BLaER1 (cell line): ENCODE measurements around the gene ZNF25.
"Not testable (repeated sequence)": the region's sequence is repeated elsewhere in the genome, so short reads cannot be mapped to it uniquely, and the experiment has no call there.

Source experiments
- H3K27ac ChIP-seq: shearing (Covaris generic); formaldehyde crosslinking; 2 replicates; pipeline ENCODE4 v1.8.1; 2022
- H3K27me3 ChIP-seq: shearing (Covaris generic); formaldehyde crosslinking; 2 replicates; pipeline ENCODE4 v1.8.1; 2022
- H3K36me3 ChIP-seq: shearing (Covaris generic); formaldehyde crosslinking; 2 replicates; pipeline ENCODE4 v1.8.1; 2022
- H3K4me1 ChIP-seq: shearing (Covaris generic); formaldehyde crosslinking; 2 replicates; pipeline ENCODE4 v1.8.1; 2022
- H3K4me2 ChIP-seq: shearing (Covaris generic); formaldehyde crosslinking; 2 replicates; pipeline ENCODE4 v1.8.1; 2022
- H3K4me3 ChIP-seq: shearing (Covaris generic); formaldehyde crosslinking; 2 replicates; pipeline ENCODE4 v1.8.1; 2022
- H3K9ac ChIP-seq: shearing (Covaris generic); formaldehyde crosslinking; 2 replicates; pipeline ENCODE4 v1.8.1; 2022
- H3K9me3 ChIP-seq: shearing (Covaris generic); formaldehyde crosslinking; 2 replicates; pipeline ENCODE4 v1.8.1; 2022
- H4K20me1 ChIP-seq: shearing (Covaris generic); formaldehyde crosslinking; 2 replicates; pipeline ENCODE4 v1.8.1; 2022
- Cebpa-rat ChIP-seq: shearing (Covaris generic); IDR thresholded peaks from 2 replicates; pipeline ENCODE4 v1.8.1; 2022

ZNF25 gene

GRCh38 chr10:37976091-37976879 is at the start of gene ZNF25:
TSS of gene ZNF25 (minus strand) at chr10:37976647. CDS start at chr10:37971722, 4,925 bp downstream.
- Histone ChIP-seq H3K27ac (peak within 1 kb of the TSS; percentile 94), H3K4me2 (peak within 1 kb of the TSS; percentile 93), H3K9ac (peak within 1 kb of the TSS; percentile 92), H3K36me3 (no peaks in the 10 kb centered on the region), H4K20me1 (no peaks in the 10 kb centered on the region), H3K27me3 (no peaks in the 10 kb centered on the region), H3K4me1 (peaks cover 10% of the 10 kb centered on the region), H3K9me3 (peaks cover 15% of the 10 kb centered on the region), H3K4me3 (peak within 1 kb of the TSS; percentile 88)
- TF ChIP-seq Cebpa-rat, result no peak

GRCh38 chr10:38025283-38025682 is 48.8 kb upstream of the ZNF25 start:
- Histone ChIP-seq H4K20me1 (no peaks in the 10 kb centered on the region), H3K9ac (no peak overlapping the region), H3K4me3 (no peak overlapping the region), H3K9me3 (no peaks in the 10 kb centered on the region), H3K4me2 (no peak overlapping the region), H3K36me3 (peaks cover 92% of the 10 kb centered on the region), H3K4me1 (no peaks in the 10 kb centered on the region), H3K27ac (no peak overlapping the region), H3K27me3 (no peaks in the 10 kb centered on the region)
- no peak for TF ChIP-seq Cebpa-rat

- H3K4me1 ChIP-seq, H3K4me2 ChIP-seq, H3K9ac ChIP-seq, H3K27ac ChIP-seq, H3K27me3 ChIP-seq, H4K20me1 ChIP-seq, H3K4me3 ChIP-seq: not testable (repeated sequence)
- H3K36me3 ChIP-seq, result peaks cover 92% of the 10 kb centered on the region
- H3K9me3 ChIP-seq, result peaks cover 24% of the 10 kb centered on the region
These were observed 42.7 kb upstream of the ZNF25 start for GRCh38 chr10:38019124-38019523.

GRCh38 chr10:38016354-38016753 is 39.9 kb upstream of the ZNF25 start:
- Histone ChIP-seq H3K27me3 (no peaks in the 10 kb centered on the region), H3K9me3 (peaks cover 24% of the 10 kb centered on the region), H3K36me3 (peaks cover 87% of the 10 kb centered on the region), H3K27ac (no peak overlapping the region), H3K4me2 (no peak overlapping the region), H4K20me1 (0 out of 2 replicates have a peak, but pooled peaks cover 7% of the 10 kb centered on the region), H3K9ac (no peak overlapping the region), H3K4me1 (peaks cover 15% of the 10 kb centered on the region), H3K4me3 (no peak overlapping the region)
- TF ChIP-seq Cebpa-rat, result no peak

- Histone ChIP-seq H3K4me1 (peaks cover 24% of the 10 kb centered on the region), H3K27ac (peak within 1 kb of the TSS; percentile 82), H3K4me2 (peak within 1 kb of the TSS; percentile 79), H3K36me3 (peaks cover 30% of the 10 kb centered on the region), H3K9ac (peak within 1 kb of the TSS; percentile 84), H3K27me3 (no peaks in the 10 kb centered on the region), H3K9me3 (peaks cover 4% of the 10 kb centered on the region), H3K4me3 (peak within 1 kb of the TSS; percentile 80), H4K20me1 (0 out of 2 replicates have a peak, but pooled peaks cover 7% of the 10 kb centered on the region)
- TF ChIP-seq Cebpa-rat, result no peak
These were observed 33.9 kb upstream of the ZNF25 start, which contains the start of gene ZNF33A for GRCh38 chr10:38010119-38010903. TSS of gene ZNF33A (plus strand) at chr10:38010675. CDS start at chr10:38012342, 1,667 bp downstream.

- Histone ChIP-seq H3K27ac (no peak overlapping the region), H3K9me3 (peaks cover 4% of the 10 kb centered on the region; the same call in 1 of the 2 replicates), H4K20me1 (0 out of 2 replicates have a peak, but pooled peaks cover 7% of the 10 kb centered on the region), H3K4me3 (no peak overlapping the region), H3K4me1 (peaks cover 24% of the 10 kb centered on the region), H3K9ac (no peak overlapping the region), H3K36me3 (peaks cover 7% of the 10 kb centered on the region; the same call in 1 of the 2 replicates), H3K4me2 (no peak overlapping the region), H3K27me3 (no peaks in the 10 kb centered on the region)
- TF ChIP-seq Cebpa-rat, result no peak
These were observed 31.5 kb upstream of the ZNF25 start for GRCh38 chr10:38007991-38008390.

GRCh38 chr10:38007551-38007950 is 31.1 kb upstream of the ZNF25 start:
- no peak overlapping the region for H3K4me2 ChIP-seq
- 0 out of 2 replicates have a peak, but pooled peaks cover 7% of the 10 kb centered on the region for H4K20me1 ChIP-seq
- no peaks in the 10 kb centered on the region for H3K27me3 ChIP-seq
- TF ChIP-seq Cebpa-rat, result no peak
- peaks cover 2% of the 10 kb centered on the region; the same call in 1 of the 2 replicates for H3K36me3 ChIP-seq
- H3K9ac ChIP-seq, result no peak overlapping the region
- no peak overlapping the region for H3K27ac ChIP-seq
- H3K4me3 ChIP-seq, result no peak overlapping the region
- H3K9me3 ChIP-seq, result peaks cover 4% of the 10 kb centered on the region; the same call in 1 of the 2 replicates
- peaks cover 21% of the 10 kb centered on the region for H3K4me1 ChIP-seq

GRCh38 chr10:38003588-38003987 is 27.1 kb upstream of the ZNF25 start:
- H3K4me2 ChIP-seq, result no peak overlapping the region
- H4K20me1 ChIP-seq, result no peaks in the 10 kb centered on the region
- peaks cover 4% of the 10 kb centered on the region; the same call in 1 of the 2 replicates for H3K9me3 ChIP-seq
- H3K27ac ChIP-seq, result no peak overlapping the region
- H3K4me1 ChIP-seq, result no peaks in the 10 kb centered on the region
- no peaks in the 10 kb centered on the region for H3K36me3 ChIP-seq
- TF ChIP-seq Cebpa-rat, result no peak
- H3K27me3 ChIP-seq, result no peaks in the 10 kb centered on the region
- no peak overlapping the region for H3K9ac ChIP-seq
- H3K4me3 ChIP-seq, result no peak overlapping the region

- H4K20me1 ChIP-seq, result no peaks in the 10 kb centered on the region
- H3K4me3 ChIP-seq, result no peak overlapping the region
- H3K36me3 ChIP-seq, result no peaks in the 10 kb centered on the region
- no peak for TF ChIP-seq Cebpa-rat
- no peak overlapping the region for H3K4me2 ChIP-seq
- H3K27ac ChIP-seq, result no peak overlapping the region
- peaks cover under 1% of the 10 kb centered on the region; the same call in 1 of the 2 replicates for H3K9me3 ChIP-seq
- H3K27me3 ChIP-seq, result no peaks in the 10 kb centered on the region
- H3K4me1 ChIP-seq, result no peaks in the 10 kb centered on the region
- no peak overlapping the region for H3K9ac ChIP-seq
These were observed 26.6 kb upstream of the ZNF25 start for GRCh38 chr10:38003026-38003425.

GRCh38 chr10:38000474-38000873 is 24.0 kb upstream of the ZNF25 start:
- H3K4me3 ChIP-seq, result not testable (repeated sequence)

GRCh38 chr10:37998920-37999319 is 22.5 kb upstream of the ZNF25 start:
- H3K9ac ChIP-seq, H3K27me3 ChIP-seq, H3K36me3 ChIP-seq, H3K4me3 ChIP-seq, H4K20me1 ChIP-seq, H3K9me3 ChIP-seq, H3K27ac ChIP-seq, H3K4me1 ChIP-seq, H3K4me2 ChIP-seq: not testable (repeated sequence)

More at GRCh38 chr10:38000474-38000873, 24.0 kb upstream of the ZNF25 start:
- H3K9ac ChIP-seq, H3K4me1 ChIP-seq, H3K36me3 ChIP-seq, H3K27ac ChIP-seq, H3K4me2 ChIP-seq, H4K20me1 ChIP-seq, H3K27me3 ChIP-seq, H3K9me3 ChIP-seq: not testable (repeated sequence)
